HG03571 (cell line): ENCODE data around the gene TGFBRAP1.
"Not testable (repeated sequence)": the region's sequence is repeated elsewhere in the genome, so short reads cannot be mapped to it uniquely, and the experiment has no call there.

Experiments used
- ATAC-seq: cut with Tn5 transposase; IDR thresholded peaks from one replicate; pipeline ENCODE4 v1.9.1; 2021; ENCODE audit not compliant: unreplicated experiment

The TGFBRAP1 gene

GRCh38 chr2:105361102-105361889, 31.8 kb upstream of the TGFBRAP1 start:
- ATAC-seq: no peak

GRCh38 chr2:105358593-105358992, 29.1 kb upstream of the TGFBRAP1 start:
- no peak for ATAC-seq

- no peak for ATAC-seq
Observed at GRCh38 chr2:105357122-105357521, 27.6 kb upstream of the TGFBRAP1 start.

GRCh38 chr2:105344704-105345345, 15.3 kb upstream of the TGFBRAP1 start:
- no peak for ATAC-seq

- no peak for ATAC-seq
Observed at GRCh38 chr2:105339414-105339813, 9.9 kb upstream of the TGFBRAP1 start.

- ATAC-seq: peak; percentile 29
Observed at GRCh38 chr2:105338020-105338385, 8.5 kb upstream of the TGFBRAP1 start.

- peak; percentile 87 for ATAC-seq
Observed at GRCh38 chr2:105337122-105338019, 7.8 kb upstream of the TGFBRAP1 start, which contains the start of gene C2orf49. Gene C2orf49, plus strand, starts transcription at chr2:105337540. Its CDS starts 48 bp downstream, at chr2:105337588.

- no peak for ATAC-seq
Observed at GRCh38 chr2:105336786-105337121, 7.2 kb upstream of the TGFBRAP1 start.

GRCh38 chr2:105335469-105335868, 5.9 kb upstream of the TGFBRAP1 start:
- no peak for ATAC-seq

GRCh38 chr2:105334211-105334610, 4.7 kb upstream of the TGFBRAP1 start:
- no peak for ATAC-seq

GRCh38 chr2:105330681-105331375, 1.3 kb upstream of the TGFBRAP1 start:
- no peak for ATAC-seq

- ATAC-seq: no peak
Observed at GRCh38 chr2:105329197-105329554, 359 bp downstream of the TGFBRAP1 start.

- ATAC-seq: peak; percentile 24
Observed at GRCh38 chr2:105328281-105329196, 996 bp downstream of the TGFBRAP1 start.

- ATAC-seq: no peak
Observed at GRCh38 chr2:105327690-105328089, 1.8 kb downstream of the TGFBRAP1 start.

GRCh38 chr2:105327271-105327670, 2.3 kb downstream of the TGFBRAP1 start:
- not testable (repeated sequence) for ATAC-seq

- ATAC-seq: no peak
Observed at GRCh38 chr2:105325389-105325963, 4.1 kb downstream of the TGFBRAP1 start.

GRCh38 chr2:105324732-105325131, 4.8 kb downstream of the TGFBRAP1 start:
- no peak for ATAC-seq

GRCh38 chr2:105324101-105324500, 5.4 kb downstream of the TGFBRAP1 start:
- ATAC-seq: no peak

- no peak for ATAC-seq
Observed at GRCh38 chr2:105323111-105323510, 6.4 kb downstream of the TGFBRAP1 start.
